NT2/D1 (cell line): Measurements from ENCODE around the gene TBC1D10A.

ENCODE experiments used
- SUZ12 ChIP-seq: IDR thresholded peaks from 2 replicates; pipeline ENCODE4 v1.6.1; 2011; ENCODE audit not compliant: insufficient read length, insufficient read depth; ENCODE audit errors: extremely low read depth
- ZNF274 ChIP-seq: IDR thresholded peaks from 2 replicates; pipeline ENCODE4 v1.6.1; 2011; ENCODE audit warnings: mild to moderate bottlenecking, low read depth, low read length

GRCh38 chr22:30273711-30274436 lies 52.9 kb downstream of the TBC1D10A start:
- no peak for TF ChIP-seq SUZ12
- TF ChIP-seq ZNF274 = no peak
